HEK293 (cell line): ENCODE measurements around the gene USP13.

ENCODE experiments used
- EGR2 ChIP-seq: fragments of 450-650 bp; formaldehyde crosslinking; IDR thresholded peaks from 2 replicates; pipeline ENCODE4 v1.5.1; 2016; ENCODE audit warnings: low read depth, missing biosample characterization, missing genetic modification characterization
- GLI2 ChIP-seq: fragments of 450-650 bp; formaldehyde crosslinking; IDR thresholded peaks from 2 replicates; pipeline ENCODE4; 2017; ENCODE audit warnings: missing biosample characterization, missing genetic modification characterization, low read depth, borderline replicate concordance
- MYNN ChIP-seq: fragments of 450-650 bp; formaldehyde crosslinking; IDR thresholded peaks from 2 replicates; pipeline ENCODE4 v1.5.1; 2016; ENCODE audit warnings: missing biosample characterization, missing genetic modification characterization, borderline replicate concordance
- SCRT1 ChIP-seq: fragments of 450-650 bp; formaldehyde crosslinking; IDR thresholded peaks from 2 replicates; pipeline ENCODE4 v1.5.1; 2016; ENCODE audit warnings: missing biosample characterization, missing genetic modification characterization, borderline replicate concordance
- SCRT2 ChIP-seq: fragments of 450-650 bp; formaldehyde crosslinking; IDR thresholded peaks from 2 replicates; pipeline ENCODE4 v1.5.1; 2016; ENCODE audit warnings: missing biosample characterization, missing genetic modification characterization
- YY1 ChIP-seq: fragments of 450-650 bp; formaldehyde crosslinking; IDR thresholded peaks from 2 replicates; pipeline ENCODE4 v1.5.1; 2018; ENCODE audit warnings: missing biosample characterization, missing genetic modification characterization
- ZBTB20 ChIP-seq: fragments of 450-650 bp; formaldehyde crosslinking; IDR thresholded peaks from 2 replicates; pipeline ENCODE4 v1.5.1; 2016; ENCODE audit warnings: missing biosample characterization, missing genetic modification characterization
- ZBTB48 ChIP-seq: fragments of 450-650 bp; formaldehyde crosslinking; IDR thresholded peaks from 2 replicates; pipeline ENCODE4 v1.5.1; 2016; ENCODE audit warnings: missing biosample characterization, missing genetic modification characterization
- ZNF266 ChIP-seq: fragments of 450-650 bp; formaldehyde crosslinking; IDR thresholded peaks from 2 replicates; pipeline ENCODE4 v1.5.1; 2016; ENCODE audit warnings: missing biosample characterization, missing genetic modification characterization, low read depth
- ZNF311 ChIP-seq: fragments of 450-650 bp; formaldehyde crosslinking; IDR thresholded peaks from 2 replicates; pipeline ENCODE4 v1.5.1; 2017; ENCODE audit warnings: missing biosample characterization, missing genetic modification characterization, borderline replicate concordance
- ZNF600 ChIP-seq: fragments of 450-650 bp; formaldehyde crosslinking; IDR thresholded peaks from 2 replicates; pipeline ENCODE4 v1.5.1; 2016; ENCODE audit warnings: missing biosample characterization, missing genetic modification characterization
- ZNF624 ChIP-seq: fragments of 450-650 bp; formaldehyde crosslinking; IDR thresholded peaks from 2 replicates; pipeline ENCODE4 v1.5.1; 2017; ENCODE audit warnings: missing biosample characterization, missing genetic modification characterization
- ZNF629 ChIP-seq: fragments of 450-650 bp; formaldehyde crosslinking; IDR thresholded peaks from 2 replicates; pipeline ENCODE4 v1.5.1; 2017; ENCODE audit warnings: missing biosample characterization, missing genetic modification characterization
- ZNF658 ChIP-seq: fragments of 450-650 bp; formaldehyde crosslinking; IDR thresholded peaks from 2 replicates; pipeline ENCODE4; 2016; ENCODE audit warnings: missing biosample characterization, missing genetic modification characterization
- ZNF76 ChIP-seq: fragments of 450-650 bp; formaldehyde crosslinking; IDR thresholded peaks from 2 replicates; pipeline ENCODE4; 2016; ENCODE audit warnings: low read depth, missing biosample characterization, missing genetic modification characterization, borderline replicate concordance
- ZNF837 ChIP-seq: fragments of 450-650 bp; formaldehyde crosslinking; IDR thresholded peaks from 2 replicates; pipeline ENCODE4 v1.5.1; 2016; ENCODE audit warnings: missing biosample characterization, missing genetic modification characterization
- TF ChIP-seq, protein P1 (sequence below): fragments of 450-650 bp; formaldehyde crosslinking; IDR thresholded peaks from 2 replicates; pipeline ENCODE4 v1.5.1; 2016; ENCODE audit warnings: missing biosample characterization, missing genetic modification characterization, low read depth
- TF ChIP-seq, protein P2 (sequence below): fragments of 450-650 bp; formaldehyde crosslinking; IDR thresholded peaks from 2 replicates; pipeline ENCODE4 v1.5.1; 2016; ENCODE audit warnings: missing biosample characterization, missing genetic modification characterization
- TF ChIP-seq, protein P3 (sequence below): fragments of 450-650 bp; formaldehyde crosslinking; IDR thresholded peaks from 2 replicates; pipeline ENCODE4 v1.5.1; 2016; ENCODE audit warnings: missing biosample characterization, missing genetic modification characterization, borderline replicate concordance
- TF ChIP-seq, protein P4 (sequence below): fragments of 450-650 bp; formaldehyde crosslinking; IDR thresholded peaks from 2 replicates; pipeline ENCODE4 v1.5.1; 2016; ENCODE audit warnings: missing biosample characterization, missing genetic modification characterization, borderline replicate concordance
- TF ChIP-seq, protein P5 (sequence below): fragments of 450-650 bp; formaldehyde crosslinking; IDR thresholded peaks from 2 replicates; pipeline ENCODE4 v1.5.1; 2016; ENCODE audit warnings: missing biosample characterization, missing genetic modification characterization

Gene USP13

DNA sequence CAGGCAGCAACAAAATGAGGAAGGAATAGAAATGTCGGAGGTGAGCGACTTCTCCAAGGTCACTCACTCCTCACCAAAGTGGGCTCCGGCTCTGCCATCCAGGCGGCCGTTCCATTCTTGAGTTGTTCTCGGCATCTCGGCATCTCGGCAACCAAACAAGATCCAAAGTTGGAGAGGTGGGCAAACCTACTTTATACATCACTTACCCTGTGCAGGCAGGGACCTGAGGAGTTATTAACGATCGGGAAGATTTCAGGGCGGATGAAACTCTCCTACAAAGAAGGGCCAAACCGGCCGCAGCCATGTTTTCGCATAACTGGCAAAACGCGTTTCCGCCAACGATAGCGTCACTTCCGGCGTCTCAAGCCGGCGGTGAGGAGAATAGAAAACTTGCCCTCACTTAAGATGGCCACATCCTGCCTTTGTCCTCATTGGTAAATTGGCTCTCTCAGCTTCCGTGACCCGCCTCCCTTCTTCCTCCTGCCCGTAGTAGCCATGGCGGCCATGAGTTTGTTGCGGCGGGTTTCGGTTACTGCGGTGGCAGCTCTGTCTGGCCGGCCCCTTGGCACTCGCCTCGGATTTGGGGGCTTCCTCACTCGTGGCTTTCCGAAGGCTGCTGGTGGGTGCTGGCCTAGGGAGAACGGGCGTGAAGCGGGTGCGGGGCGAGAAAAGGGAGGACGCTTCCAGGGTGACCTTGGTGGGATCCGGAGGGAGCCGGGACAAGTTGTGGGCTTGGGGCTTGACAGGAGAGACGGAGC is 48.3 kb upstream of the USP13 start, which contains the start of the genes MRPL47 and NDUFB5 (continued):
- TF ChIP-seq ZNF658 (tag by site-specific recombination) (no peak), ZNF311 (tag by site-specific recombination) (no peak), ZBTB20 (tag by site-specific recombination) (no peak; the same call in 1 of the 2 replicates), ZNF837 (tag by site-specific recombination) (no peak), EGR2 (tag by site-specific recombination) (no peak), ZNF629 (tag by site-specific recombination) (peak; percentile 95), YY1 (tag by site-specific recombination) (peak; percentile 95), SCRT1 (tag by site-specific recombination) (no peak), MYNN (tag by site-specific recombination) (no peak), ZNF76 (tag by site-specific recombination) (peak; percentile 59; the same call in 1 of the 2 replicates), ZNF600 (no peak; the same call in 1 of the 2 replicates), ZNF624 (tag by site-specific recombination) (no peak), ZNF266 (no peak), GLI2 (no peak), SCRT2 (no peak), ZBTB48 (tag by site-specific recombination) (no peak)
- TF ChIP-seq, protein P1, sequence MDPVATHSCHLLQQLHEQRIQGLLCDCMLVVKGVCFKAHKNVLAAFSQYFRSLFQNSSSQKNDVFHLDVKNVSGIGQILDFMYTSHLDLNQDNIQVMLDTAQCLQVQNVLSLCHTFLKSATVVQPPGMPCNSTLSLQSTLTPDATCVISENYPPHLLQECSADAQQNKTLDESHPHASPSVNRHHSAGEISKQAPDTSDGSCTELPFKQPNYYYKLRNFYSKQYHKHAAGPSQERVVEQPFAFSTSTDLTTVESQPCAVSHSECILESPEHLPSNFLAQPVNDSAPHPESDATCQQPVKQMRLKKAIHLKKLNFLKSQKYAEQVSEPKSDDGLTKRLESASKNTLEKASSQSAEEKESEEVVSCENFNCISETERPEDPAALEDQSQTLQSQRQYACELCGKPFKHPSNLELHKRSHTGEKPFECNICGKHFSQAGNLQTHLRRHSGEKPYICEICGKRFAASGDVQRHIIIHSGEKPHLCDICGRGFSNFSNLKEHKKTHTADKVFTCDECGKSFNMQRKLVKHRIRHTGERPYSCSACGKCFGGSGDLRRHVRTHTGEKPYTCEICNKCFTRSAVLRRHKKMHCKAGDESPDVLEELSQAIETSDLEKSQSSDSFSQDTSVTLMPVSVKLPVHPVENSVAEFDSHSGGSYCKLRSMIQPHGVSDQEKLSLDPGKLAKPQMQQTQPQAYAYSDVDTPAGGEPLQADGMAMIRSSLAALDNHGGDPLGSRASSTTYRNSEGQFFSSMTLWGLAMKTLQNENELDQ (tag by site-specific recombination), result no peak
- TF ChIP-seq, protein P2, sequence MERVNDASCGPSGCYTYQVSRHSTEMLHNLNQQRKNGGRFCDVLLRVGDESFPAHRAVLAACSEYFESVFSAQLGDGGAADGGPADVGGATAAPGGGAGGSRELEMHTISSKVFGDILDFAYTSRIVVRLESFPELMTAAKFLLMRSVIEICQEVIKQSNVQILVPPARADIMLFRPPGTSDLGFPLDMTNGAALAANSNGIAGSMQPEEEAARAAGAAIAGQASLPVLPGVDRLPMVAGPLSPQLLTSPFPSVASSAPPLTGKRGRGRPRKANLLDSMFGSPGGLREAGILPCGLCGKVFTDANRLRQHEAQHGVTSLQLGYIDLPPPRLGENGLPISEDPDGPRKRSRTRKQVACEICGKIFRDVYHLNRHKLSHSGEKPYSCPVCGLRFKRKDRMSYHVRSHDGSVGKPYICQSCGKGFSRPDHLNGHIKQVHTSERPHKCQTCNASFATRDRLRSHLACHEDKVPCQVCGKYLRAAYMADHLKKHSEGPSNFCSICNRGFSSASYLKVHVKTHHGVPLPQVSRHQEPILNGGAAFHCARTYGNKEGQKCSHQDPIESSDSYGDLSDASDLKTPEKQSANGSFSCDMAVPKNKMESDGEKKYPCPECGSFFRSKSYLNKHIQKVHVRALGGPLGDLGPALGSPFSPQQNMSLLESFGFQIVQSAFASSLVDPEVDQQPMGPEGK (tag by site-specific recombination), result no peak
- TF ChIP-seq, protein P3, sequence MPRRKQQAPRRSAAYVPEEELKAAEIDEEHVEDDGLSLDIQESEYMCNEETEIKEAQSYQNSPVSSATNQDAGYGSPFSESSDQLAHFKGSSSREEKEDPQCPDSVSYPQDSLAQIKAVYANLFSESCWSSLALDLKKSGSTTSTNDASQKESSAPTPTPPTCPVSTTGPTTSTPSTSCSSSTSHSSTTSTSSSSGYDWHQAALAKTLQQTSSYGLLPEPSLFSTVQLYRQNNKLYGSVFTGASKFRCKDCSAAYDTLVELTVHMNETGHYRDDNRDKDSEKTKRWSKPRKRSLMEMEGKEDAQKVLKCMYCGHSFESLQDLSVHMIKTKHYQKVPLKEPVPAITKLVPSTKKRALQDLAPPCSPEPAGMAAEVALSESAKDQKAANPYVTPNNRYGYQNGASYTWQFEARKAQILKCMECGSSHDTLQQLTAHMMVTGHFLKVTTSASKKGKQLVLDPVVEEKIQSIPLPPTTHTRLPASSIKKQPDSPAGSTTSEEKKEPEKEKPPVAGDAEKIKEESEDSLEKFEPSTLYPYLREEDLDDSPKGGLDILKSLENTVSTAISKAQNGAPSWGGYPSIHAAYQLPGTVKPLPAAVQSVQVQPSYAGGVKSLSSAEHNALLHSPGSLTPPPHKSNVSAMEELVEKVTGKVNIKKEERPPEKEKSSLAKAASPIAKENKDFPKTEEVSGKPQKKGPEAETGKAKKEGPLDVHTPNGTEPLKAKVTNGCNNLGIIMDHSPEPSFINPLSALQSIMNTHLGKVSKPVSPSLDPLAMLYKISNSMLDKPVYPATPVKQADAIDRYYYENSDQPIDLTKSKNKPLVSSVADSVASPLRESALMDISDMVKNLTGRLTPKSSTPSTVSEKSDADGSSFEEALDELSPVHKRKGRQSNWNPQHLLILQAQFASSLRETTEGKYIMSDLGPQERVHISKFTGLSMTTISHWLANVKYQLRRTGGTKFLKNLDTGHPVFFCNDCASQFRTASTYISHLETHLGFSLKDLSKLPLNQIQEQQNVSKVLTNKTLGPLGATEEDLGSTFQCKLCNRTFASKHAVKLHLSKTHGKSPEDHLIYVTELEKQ, result no peak
- TF ChIP-seq, protein P4, sequence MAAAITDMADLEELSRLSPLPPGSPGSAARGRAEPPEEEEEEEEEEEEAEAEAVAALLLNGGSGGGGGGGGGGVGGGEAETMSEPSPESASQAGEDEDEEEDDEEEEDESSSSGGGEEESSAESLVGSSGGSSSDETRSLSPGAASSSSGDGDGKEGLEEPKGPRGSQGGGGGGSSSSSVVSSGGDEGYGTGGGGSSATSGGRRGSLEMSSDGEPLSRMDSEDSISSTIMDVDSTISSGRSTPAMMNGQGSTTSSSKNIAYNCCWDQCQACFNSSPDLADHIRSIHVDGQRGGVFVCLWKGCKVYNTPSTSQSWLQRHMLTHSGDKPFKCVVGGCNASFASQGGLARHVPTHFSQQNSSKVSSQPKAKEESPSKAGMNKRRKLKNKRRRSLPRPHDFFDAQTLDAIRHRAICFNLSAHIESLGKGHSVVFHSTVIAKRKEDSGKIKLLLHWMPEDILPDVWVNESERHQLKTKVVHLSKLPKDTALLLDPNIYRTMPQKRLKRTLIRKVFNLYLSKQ (tag by site-specific recombination), result no peak
- TF ChIP-seq, protein P5, sequence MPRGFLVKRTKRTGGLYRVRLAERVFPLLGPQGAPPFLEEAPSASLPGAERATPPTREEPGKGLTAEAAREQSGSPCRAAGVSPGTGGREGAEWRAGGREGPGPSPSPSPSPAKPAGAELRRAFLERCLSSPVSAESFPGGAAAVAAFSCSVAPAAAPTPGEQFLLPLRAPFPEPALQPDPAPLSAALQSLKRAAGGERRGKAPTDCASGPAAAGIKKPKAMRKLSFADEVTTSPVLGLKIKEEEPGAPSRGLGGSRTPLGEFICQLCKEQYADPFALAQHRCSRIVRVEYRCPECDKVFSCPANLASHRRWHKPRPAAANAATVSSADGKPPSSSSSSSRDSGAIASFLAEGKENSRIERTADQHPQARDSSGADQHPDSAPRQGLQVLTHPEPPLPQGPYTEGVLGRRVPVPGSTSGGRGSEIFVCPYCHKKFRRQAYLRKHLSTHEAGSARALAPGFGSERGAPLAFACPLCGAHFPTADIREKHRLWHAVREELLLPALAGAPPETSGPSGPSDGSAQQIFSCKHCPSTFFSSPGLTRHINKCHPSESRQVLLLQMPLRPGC (tag by site-specific recombination), result no peak
